ENCODE results near the gene GBX1. TPM values are rescaled to one million over a fixed set of nuclear protein-coding genes. Genes with fewer than 3 reads are reported as not detected.

Gene GBX1
- total and polyA plus RNA-seq, 2 donors (not counting 3 experiments of a cell fraction or from before 2014, with no cell fraction given) = not detected

GRCh38 chr7:151115121-151115835 lies 52.2 kb downstream of the GBX1 start:
- no peaks in the 10 kb centered on the region for H4K20me1 ChIP-seq (replicated peaks; ENCODE audit: control insufficient read depth, extremely low read depth, insufficient read depth, low read length)
- H3K36me3 ChIP-seq (ENCODE audit: control insufficient read depth in 2 of 2, extremely low read depth in 1 of 2, insufficient read depth in 2 of 2, low read length in 2 of 2) = peaks cover 9 to 32% of the 10 kb centered on the region in 2 experiments
- POLR2A ChIA-PET = no interaction called here
- CTCF ChIA-PET = interaction anchor here (0.7 to 3.0 kb wide), 6 partner anchors 9 to 152 kb away, joined by 4 to 33 read pairs (median 4); no protein-coding TSS in a partner anchor
- H3K9me3 ChIP-seq (replicated peaks; ENCODE audit: control insufficient read depth, insufficient read depth, low read length) = no peaks in the 10 kb centered on the region
- H3K4me2 ChIP-seq (ENCODE audit: insufficient read depth, low read length) = no peak overlapping the region
- DNase-seq (ENCODE audit: low read depth, low spot score) (peak; percentile 15), FAIRE-seq (peak; percentile 12)
- dilution Hi-C loops (cut with MboI; ENCODE audit: extremely low pct_ligation_motif_present, low sequenced_read_pairs) = no loop called here
- no peaks in the 10 kb centered on the region for H3K9me1 ChIP-seq (replicated peaks; ENCODE audit: control insufficient read depth, extremely low read depth, insufficient read depth, low read length)
- no peak overlapping the region for H3K9ac ChIP-seq (replicated peaks; ENCODE audit: extremely low read depth, insufficient read depth, low read length)
- intact Hi-C loops (cut with micrococcal nuclease) = loop anchor here (2.0 kb wide), 1 partner anchor 126 kb away; no protein-coding TSS in a partner anchor
- TF ChIP-seq POLR2A (IDR thresholded peaks at IDR 0.05; ENCODE audit: low read depth, low read length) (no peak), JUN (IDR thresholded peaks at IDR 0.05; ENCODE audit: borderline replicate concordance, insufficient read depth, insufficient read length, low read depth) (no peak), EZH2 (IDR thresholded peaks at IDR 0.05; ENCODE audit: borderline replicate concordance, low read depth, low read length, severe bottlenecking) (no peak), GATA2 (IDR thresholded peaks at IDR 0.05; ENCODE audit: insufficient read depth, insufficient read length, low read depth, low read length) (no peak), MAX (IDR thresholded peaks at IDR 0.05; ENCODE audit: insufficient read depth, insufficient read length) (no peak), FOS (IDR thresholded peaks at IDR 0.05; ENCODE audit: borderline replicate concordance, insufficient read depth, low read length) (no peak), POLR2AphosphoS5 (IDR thresholded peaks at IDR 0.05; ENCODE audit: insufficient read depth, low read depth, low read length) (peak; percentile 59)
- H3K4me1 ChIP-seq (ENCODE audit: control insufficient read depth, extremely low read depth, insufficient read depth, low read length) = peaks cover 19% of the 10 kb centered on the region
- peaks cover 58% of the 10 kb centered on the region for H3K79me2 ChIP-seq (ENCODE audit: control insufficient read depth, insufficient read depth, low read length)
- no peak overlapping the region for H2AFZ ChIP-seq (ENCODE audit: low read depth, low read length)
- H3K4me3 ChIP-seq (replicated peaks in 1 of 3; ENCODE audit: insufficient read depth in 1 of 3, low read depth in 1 of 3, low read length in 3 of 3) = no peak overlapping the region
- BruUV-seq (replicated peaks) = no TSS peak
- H3K27ac ChIP-seq (ENCODE audit: insufficient read depth, low read depth, low read length) = no peak overlapping the region
- H3K27me3 ChIP-seq (ENCODE audit: control insufficient read depth in 2 of 2, insufficient read depth in 2 of 2, low read length in 2 of 2) = no peaks in the 10 kb centered on the region

Data from endothelial cell of umbilical vein (primary cell).